Measurements from ENCODE around the gene PWWP2B.

Gene PWWP2B

GRCh38 chr10:132407846-132408278 lies 10.9 kb downstream of the PWWP2B start:
- no peak for DNase-seq (ENCODE audit: low spot score)

GRCh38 chr10:132408367-132408781 lies 11.4 kb downstream of the PWWP2B start:
- DNase-seq (ENCODE audit: low spot score), result no peak

GRCh38 chr10:132408823-132409666 lies 12.0 kb downstream of the PWWP2B start:
- no peak for DNase-seq (ENCODE audit: low spot score)

GRCh38 chr10:132409667-132410028 lies 12.6 kb downstream of the PWWP2B start:
- DNase-seq (ENCODE audit: low spot score), result no peak

- DNase-seq (ENCODE audit: low spot score), result no peak
These were observed 13.2 kb downstream of the PWWP2B start for GRCh38 chr10:132410056-132410778.

- no peak for DNase-seq (ENCODE audit: low spot score)
These were observed 14.0 kb downstream of the PWWP2B start for GRCh38 chr10:132410779-132411532.

- DNase-seq (ENCODE audit: low spot score), result no peak
These were observed 14.7 kb downstream of the PWWP2B start for GRCh38 chr10:132411561-132412253.

GRCh38 chr10:132412316-132413192 lies 15.6 kb downstream of the PWWP2B start:
- no peak for DNase-seq (ENCODE audit: low spot score)

GRCh38 chr10:132413226-132414205 lies 16.5 kb downstream of the PWWP2B start:
- no peak for DNase-seq (ENCODE audit: low spot score)

- no peak for DNase-seq (ENCODE audit: low spot score)
These were observed 17.5 kb downstream of the PWWP2B start for GRCh38 chr10:132414402-132415016.

GRCh38 chr10:132415255-132415654 lies 18.3 kb downstream of the PWWP2B start:
- DNase-seq (ENCODE audit: low spot score), result no peak

- DNase-seq (ENCODE audit: low spot score), result no peak
These were observed 19.0 kb downstream of the PWWP2B start for GRCh38 chr10:132415956-132416355.

GRCh38 chr10:132416566-132417256 lies 19.7 kb downstream of the PWWP2B start:
- no peak for DNase-seq (ENCODE audit: low spot score)

GRCh38 chr10:132417257-132417910 lies 20.4 kb downstream of the PWWP2B start:
- DNase-seq (ENCODE audit: low spot score), result no peak

- no peak for DNase-seq (ENCODE audit: low spot score)
These were observed 21.0 kb downstream of the PWWP2B start for GRCh38 chr10:132417957-132418441.

GRCh38 chr10:132418527-132419416 lies 21.8 kb downstream of the PWWP2B start:
- no peak for DNase-seq (ENCODE audit: low spot score)

Measured in left forelimb (tissue), 1 donor.